ENCODE results near the gene DDN.

The DDN gene

DNA sequence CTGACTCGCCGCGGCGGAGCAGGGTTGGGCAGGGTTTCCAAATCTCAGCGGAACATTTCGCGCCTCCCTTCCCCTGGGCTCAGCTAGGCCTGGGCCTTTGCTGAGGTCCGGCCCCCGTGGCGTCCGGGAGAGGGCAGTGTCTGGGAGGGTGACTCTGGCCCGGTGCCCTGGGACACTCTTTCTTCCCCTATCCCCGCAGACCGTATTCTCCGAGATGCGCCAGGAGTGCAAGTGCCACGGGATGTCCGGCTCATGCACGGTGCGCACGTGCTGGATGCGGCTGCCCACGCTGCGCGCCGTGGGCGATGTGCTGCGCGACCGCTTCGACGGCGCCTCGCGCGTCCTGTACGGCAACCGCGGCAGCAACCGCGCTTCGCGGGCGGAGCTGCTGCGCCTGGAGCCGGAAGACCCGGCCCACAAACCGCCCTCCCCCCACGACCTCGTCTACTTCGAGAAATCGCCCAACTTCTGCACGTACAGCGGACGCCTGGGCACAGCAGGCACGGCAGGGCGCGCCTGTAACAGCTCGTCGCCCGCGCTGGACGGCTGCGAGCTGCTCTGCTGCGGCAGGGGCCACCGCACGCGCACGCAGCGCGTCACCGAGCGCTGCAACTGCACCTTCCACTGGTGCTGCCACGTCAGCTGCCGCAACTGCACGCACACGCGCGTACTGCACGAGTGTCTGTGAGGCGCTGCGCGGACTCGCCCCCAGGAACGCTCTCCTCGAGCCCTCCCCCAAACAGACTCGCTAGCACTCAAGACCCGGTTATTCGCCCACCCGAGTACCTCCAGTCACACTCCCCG lies 18.0 kb downstream of the DDN start:
- Histone ChIP-seq H3K36me3 (no peaks in the 10 kb centered on the region), H3K27ac (no peak overlapping the region), H3K9me3 (ENCODE audit: severe bottlenecking) (no peaks in the 10 kb centered on the region), H3K4me3 (ENCODE audit: low read depth, low read length) (peak overlapping the region; percentile 35), H3K27me3 (ENCODE audit: insufficient read depth, low read depth, severe bottlenecking) (peaks cover 54% of the 10 kb centered on the region)
- peak; percentile 45 for DNase-seq
- TF ChIP-seq, protein P1, sequence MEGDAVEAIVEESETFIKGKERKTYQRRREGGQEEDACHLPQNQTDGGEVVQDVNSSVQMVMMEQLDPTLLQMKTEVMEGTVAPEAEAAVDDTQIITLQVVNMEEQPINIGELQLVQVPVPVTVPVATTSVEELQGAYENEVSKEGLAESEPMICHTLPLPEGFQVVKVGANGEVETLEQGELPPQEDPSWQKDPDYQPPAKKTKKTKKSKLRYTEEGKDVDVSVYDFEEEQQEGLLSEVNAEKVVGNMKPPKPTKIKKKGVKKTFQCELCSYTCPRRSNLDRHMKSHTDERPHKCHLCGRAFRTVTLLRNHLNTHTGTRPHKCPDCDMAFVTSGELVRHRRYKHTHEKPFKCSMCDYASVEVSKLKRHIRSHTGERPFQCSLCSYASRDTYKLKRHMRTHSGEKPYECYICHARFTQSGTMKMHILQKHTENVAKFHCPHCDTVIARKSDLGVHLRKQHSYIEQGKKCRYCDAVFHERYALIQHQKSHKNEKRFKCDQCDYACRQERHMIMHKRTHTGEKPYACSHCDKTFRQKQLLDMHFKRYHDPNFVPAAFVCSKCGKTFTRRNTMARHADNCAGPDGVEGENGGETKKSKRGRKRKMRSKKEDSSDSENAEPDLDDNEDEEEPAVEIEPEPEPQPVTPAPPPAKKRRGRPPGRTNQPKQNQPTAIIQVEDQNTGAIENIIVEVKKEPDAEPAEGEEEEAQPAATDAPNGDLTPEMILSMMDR (IDR thresholded peaks at IDR 0.05; ENCODE audit: low read depth, low read length) = peak; percentile 49

DNA sequence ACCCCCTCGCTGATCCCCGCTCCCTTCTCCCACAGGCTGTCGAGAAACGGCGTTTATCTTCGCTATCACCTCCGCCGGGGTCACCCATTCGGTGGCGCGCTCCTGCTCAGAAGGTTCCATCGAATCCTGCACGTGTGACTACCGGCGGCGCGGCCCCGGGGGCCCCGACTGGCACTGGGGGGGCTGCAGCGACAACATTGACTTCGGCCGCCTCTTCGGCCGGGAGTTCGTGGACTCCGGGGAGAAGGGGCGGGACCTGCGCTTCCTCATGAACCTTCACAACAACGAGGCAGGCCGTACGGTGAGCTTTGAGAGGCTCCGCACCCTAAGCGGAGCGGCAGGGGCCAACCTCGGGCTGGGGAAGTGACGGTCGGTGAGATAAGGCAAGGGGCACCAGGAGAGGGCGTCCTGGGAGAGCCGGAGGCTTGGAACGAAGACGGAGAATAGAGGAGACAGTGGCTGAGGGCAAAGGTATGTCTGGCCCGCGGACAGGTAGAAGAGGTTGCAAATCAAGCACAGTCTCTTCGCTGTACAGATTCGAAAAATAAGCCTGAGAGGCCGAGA lies 18.7 kb downstream of the DDN start:
- Histone ChIP-seq H3K4me3 (ENCODE audit: low read depth, low read length) (peak overlapping the region; percentile 35), H3K27ac (no peak overlapping the region), H3K36me3 (no peaks in the 10 kb centered on the region), H3K27me3 (ENCODE audit: insufficient read depth, low read depth, severe bottlenecking) (peaks cover 54% of the 10 kb centered on the region), H3K9me3 (ENCODE audit: severe bottlenecking) (no peaks in the 10 kb centered on the region)
- TF ChIP-seq, protein P1 (IDR thresholded peaks at IDR 0.05; ENCODE audit: low read depth, low read length) = peak; percentile 49
- peak; percentile 65 for DNase-seq

DNA sequence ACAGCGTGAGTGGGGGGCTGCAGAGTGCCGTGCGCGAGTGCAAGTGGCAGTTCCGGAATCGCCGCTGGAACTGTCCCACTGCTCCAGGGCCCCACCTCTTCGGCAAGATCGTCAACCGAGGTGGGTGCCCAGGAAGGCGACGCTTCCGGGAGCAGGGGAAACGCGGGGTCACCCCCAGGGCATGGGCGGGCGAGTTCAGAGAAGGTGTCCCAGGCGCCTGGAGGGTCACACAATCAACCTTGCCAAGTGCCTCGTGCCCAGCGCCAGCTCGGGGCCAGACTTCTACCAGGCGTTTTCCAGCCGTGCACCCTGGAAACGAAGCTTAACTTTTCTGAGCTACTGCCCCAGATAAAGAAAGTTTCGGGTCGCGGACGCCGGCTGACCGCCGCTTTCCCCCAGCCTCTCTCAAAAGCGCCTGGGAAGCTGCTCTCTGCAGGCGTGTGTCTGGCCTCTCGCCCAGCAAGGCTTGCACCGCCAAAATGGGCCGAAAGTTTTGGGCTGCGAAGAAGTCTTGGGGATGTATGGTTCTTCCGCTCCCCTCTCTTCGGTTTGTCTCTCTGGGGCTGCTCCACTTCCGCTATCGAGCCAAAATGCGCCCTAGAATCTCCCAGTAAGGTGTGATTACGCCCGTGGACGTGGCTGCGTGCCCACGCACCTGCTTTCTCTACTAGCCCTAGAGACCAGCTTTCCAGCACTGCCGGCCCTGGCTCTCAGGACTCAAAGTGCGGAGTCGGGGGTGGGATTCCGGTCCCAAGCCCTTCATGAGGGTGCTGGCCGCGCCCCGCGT lies 19.4 kb downstream of the DDN start:
- no peaks in the 10 kb centered on the region for H3K36me3 ChIP-seq
- H3K4me3 ChIP-seq (ENCODE audit: low read depth, low read length) = peak overlapping the region; percentile 35
- H3K27me3 ChIP-seq (ENCODE audit: insufficient read depth, low read depth, severe bottlenecking) = peaks cover 54% of the 10 kb centered on the region
- H3K9me3 ChIP-seq (ENCODE audit: severe bottlenecking) = no peaks in the 10 kb centered on the region
- DNase-seq = no peak
- H3K27ac ChIP-seq = no peak overlapping the region
- TF ChIP-seq, protein P1 (IDR thresholded peaks at IDR 0.05; ENCODE audit: low read depth, low read length) = no peak

DNA sequence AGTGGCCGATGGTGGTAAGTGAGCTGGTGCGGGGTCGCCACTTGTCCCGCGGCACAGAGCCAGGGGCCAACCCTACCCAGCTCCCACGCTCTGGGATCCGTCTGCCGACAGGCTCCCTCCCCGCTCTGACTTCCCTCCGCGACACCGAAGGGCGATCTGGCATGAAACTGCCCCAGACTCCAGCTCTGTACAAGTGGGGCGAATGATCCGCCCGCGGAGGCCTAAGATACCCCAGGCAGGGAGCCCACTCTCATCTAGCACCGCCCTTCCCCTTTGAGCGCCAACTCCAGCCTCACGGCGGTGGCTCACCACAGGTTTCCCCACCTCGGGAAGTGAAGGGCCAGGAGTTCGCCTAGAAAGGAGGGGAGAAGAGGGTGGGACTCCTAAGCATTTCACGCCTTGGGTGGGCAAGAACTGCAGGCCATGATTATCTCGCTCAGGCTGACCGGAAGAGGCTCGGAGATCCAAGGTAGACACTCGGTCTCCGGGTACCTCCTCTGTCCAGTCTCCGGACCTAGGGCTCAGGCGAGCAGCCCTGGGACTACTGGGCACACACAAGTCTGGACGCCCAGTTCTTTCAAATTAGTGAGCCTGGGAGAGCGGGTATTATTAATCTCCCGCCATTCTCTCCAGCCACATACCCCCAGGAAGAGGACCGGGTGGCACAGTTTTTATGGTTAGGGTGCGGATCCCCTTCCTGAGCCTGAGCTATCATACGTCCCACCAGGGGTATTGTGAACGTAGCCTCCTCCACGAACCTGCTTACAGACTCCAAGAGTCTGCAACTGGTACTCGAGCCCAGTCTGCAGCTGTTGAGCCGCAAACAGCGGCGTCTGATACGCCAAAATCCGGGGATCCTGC lies 20.2 kb downstream of the DDN start:
- Histone ChIP-seq H3K4me3 (ENCODE audit: low read depth, low read length) (peak overlapping the region; percentile 35), H3K36me3 (no peaks in the 10 kb centered on the region), H3K27me3 (ENCODE audit: insufficient read depth, low read depth, severe bottlenecking) (peaks cover 57% of the 10 kb centered on the region), H3K9me3 (ENCODE audit: severe bottlenecking) (no peaks in the 10 kb centered on the region), H3K27ac (no peak overlapping the region)
- no peak for DNase-seq
- TF ChIP-seq, protein P1 (IDR thresholded peaks at IDR 0.05; ENCODE audit: low read depth, low read length) = no peak

DNA sequence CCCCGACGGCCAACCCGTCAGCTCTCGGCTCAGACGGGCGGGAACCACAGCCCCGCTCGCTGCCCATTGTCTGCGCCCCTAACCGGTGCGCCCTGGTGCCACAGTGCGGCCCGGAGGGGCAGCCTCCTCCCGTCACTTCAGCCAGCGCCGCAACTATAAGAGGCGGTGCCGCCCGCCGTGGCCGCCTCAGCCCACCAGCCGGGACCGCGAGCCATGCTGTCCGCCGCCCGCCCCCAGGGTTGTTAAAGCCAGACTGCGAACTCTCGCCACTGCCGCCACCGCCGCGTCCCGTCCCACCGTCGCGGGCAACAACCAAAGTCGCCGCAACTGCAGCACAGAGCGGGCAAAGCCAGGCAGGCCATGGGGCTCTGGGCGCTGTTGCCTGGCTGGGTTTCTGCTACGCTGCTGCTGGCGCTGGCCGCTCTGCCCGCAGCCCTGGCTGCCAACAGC lies 20.9 kb downstream of the DDN start, which contains the start of gene WNT1:
Gene WNT1, plus strand, starts transcription at position 32 of the 450 bp plus-strand sequence. Its CDS starts 329 bp downstream, at position 361.
- Histone ChIP-seq H3K27ac (no peak within 1 kb of the TSS), H3K36me3 (no peaks in the 10 kb centered on the region), H3K9me3 (ENCODE audit: severe bottlenecking) (no peaks in the 10 kb centered on the region), H3K27me3 (ENCODE audit: insufficient read depth, low read depth, severe bottlenecking) (peaks cover 57% of the 10 kb centered on the region), H3K4me3 (ENCODE audit: low read depth, low read length) (peak within 1 kb of the TSS; percentile 35)
- no peak for DNase-seq
- TF ChIP-seq, protein P1 (IDR thresholded peaks at IDR 0.05; ENCODE audit: low read depth, low read length) = 0 out of 2 replicates have a peak, but pooled peaks have one; percentile 3
